HG03066 (cell line): ENCODE data around the gene C4BPA.

ENCODE experiments used
- ATAC-seq: cut with Tn5 transposase; IDR thresholded peaks from one replicate; pipeline ENCODE4 v1.9.1; 2021; ENCODE audit warnings: low read depth; ENCODE audit not compliant: unreplicated experiment

C4BPA gene

GRCh38 chr1:207174913-207175312 lies 70.9 kb downstream of the C4BPA start:
- ATAC-seq, result no peak

- ATAC-seq, result no peak
Measured at GRCh38 chr1:207179036-207179435, 75.0 kb downstream of the C4BPA start.

GRCh38 chr1:207181847-207182246 lies 77.8 kb downstream of the C4BPA start:
- ATAC-seq, result no peak

- ATAC-seq, result no peak
Measured at GRCh38 chr1:207186503-207186902, 82.5 kb downstream of the C4BPA start.

GRCh38 chr1:207188901-207189300 lies 84.9 kb downstream of the C4BPA start:
- no peak for ATAC-seq

GRCh38 chr1:207191061-207191460 lies 87.0 kb downstream of the C4BPA start:
- no peak for ATAC-seq

- no peak for ATAC-seq
Measured at GRCh38 chr1:207191776-207192175, 87.7 kb downstream of the C4BPA start.

GRCh38 chr1:207194197-207194596 lies 90.2 kb downstream of the C4BPA start:
- no peak for ATAC-seq
